Measurements from ENCODE around the gene TUBGCP2.
A peak's percentile ranks its signal among the peaks of the same experiment; 100 is the strongest.
"Not testable (repeated sequence)": the region's sequence is repeated elsewhere in the genome, so short reads cannot be mapped to it uniquely, and the experiment has no call there.

Gene TUBGCP2

DNA sequence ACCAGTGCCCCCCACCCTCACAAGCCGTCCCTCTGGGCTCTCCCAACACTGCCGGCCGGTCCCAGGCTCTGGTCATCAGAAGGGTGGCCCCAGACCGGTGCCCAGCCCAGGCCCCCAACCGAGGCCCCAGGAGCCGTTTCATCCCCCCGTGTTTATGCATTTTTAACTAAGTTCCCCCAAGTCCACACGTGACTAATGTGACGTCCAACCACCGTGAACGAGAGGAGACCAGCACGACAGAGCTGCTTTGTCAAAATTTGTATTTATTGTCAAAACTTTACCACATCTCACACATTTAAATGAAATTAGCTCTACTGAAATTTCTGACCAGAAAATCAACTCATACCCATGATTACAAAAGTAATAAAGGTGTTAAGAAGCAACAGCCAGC lies 62.4 kb downstream of the TUBGCP2 start:
- DNase-seq (ENCODE audit: low spot score): no peak

DNA sequence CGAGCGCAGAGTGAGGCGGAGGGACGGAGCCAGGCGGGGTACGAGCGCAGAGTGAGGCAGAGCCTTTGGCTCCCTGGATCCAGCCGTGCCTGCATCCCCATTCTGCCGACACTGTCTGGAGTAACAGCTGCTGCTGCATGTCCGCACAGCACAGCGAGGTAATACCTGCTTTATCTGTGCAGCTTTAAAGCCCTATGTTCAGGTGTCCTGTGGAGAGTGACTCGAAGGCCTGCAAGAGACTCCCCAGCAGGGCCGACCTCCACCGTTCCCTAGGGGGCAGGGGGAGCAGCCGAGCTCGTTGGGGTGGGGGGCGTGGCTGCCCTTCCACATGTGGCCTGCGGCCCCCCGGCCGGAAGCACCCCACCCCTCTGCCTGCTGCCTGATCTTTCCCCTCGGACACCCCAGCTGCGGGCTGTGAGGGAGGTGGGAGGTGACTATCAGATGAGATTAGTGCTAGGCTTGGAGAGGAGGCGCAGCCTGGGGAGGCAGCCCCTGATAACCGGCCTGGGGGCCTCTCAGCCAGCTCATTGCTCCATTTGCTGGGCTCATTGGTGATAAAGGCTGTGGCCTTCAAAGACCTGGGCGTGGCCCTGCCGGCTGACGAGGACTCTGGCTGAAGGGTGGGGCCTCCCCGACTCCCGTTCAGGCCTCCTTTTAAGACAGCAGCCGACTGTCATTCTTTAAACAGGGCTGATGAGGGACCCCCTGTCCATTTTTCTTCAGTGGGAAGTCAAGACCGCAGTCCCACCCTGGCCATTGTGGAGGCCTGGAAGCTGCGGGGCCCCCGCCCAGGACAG lies 63.0 kb downstream of the TUBGCP2 start:
- no peak for DNase-seq (ENCODE audit: low spot score)

GRCh38 chr10:133243593-133243992 lies 65.1 kb downstream of the TUBGCP2 start:
- no peak for DNase-seq (ENCODE audit: low spot score)

DNA sequence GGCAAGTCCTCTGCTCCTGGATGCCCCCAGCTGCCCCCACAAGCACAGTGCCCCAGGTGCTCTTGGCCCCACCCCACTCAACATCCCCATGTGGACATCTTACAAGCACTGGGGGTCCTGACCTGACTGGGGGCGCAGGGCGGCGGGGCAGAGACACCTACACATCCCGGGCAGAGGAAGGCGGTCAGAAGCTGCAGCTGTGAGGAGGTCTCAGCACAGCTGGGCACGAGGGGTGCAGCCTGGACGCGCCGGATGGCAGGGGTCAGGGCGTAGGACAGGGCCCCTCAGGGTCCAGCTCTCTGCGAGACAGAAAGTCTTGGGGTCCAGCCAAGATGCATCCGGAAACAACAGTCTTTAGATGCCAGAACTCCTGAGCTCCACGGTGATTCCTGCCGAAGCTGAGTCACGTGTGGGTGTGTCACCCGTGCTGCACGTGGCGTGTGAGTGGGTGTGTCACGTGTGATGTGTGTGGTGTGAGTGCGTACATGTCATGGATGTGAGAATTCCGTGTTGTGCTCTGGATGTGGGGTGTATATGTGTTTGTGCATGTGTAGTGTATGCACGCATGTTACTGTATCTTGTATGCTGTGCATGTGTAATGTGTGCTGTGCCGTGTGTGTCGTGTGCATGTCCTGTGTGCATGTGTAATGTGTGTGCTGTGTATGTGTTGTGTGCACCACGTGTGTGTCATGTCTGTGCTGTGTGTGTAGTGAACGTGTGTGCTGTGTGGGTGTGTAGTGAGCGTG lies 65.9 kb downstream of the TUBGCP2 start:
- DNase-seq (ENCODE audit: low spot score): no peak

DNA sequence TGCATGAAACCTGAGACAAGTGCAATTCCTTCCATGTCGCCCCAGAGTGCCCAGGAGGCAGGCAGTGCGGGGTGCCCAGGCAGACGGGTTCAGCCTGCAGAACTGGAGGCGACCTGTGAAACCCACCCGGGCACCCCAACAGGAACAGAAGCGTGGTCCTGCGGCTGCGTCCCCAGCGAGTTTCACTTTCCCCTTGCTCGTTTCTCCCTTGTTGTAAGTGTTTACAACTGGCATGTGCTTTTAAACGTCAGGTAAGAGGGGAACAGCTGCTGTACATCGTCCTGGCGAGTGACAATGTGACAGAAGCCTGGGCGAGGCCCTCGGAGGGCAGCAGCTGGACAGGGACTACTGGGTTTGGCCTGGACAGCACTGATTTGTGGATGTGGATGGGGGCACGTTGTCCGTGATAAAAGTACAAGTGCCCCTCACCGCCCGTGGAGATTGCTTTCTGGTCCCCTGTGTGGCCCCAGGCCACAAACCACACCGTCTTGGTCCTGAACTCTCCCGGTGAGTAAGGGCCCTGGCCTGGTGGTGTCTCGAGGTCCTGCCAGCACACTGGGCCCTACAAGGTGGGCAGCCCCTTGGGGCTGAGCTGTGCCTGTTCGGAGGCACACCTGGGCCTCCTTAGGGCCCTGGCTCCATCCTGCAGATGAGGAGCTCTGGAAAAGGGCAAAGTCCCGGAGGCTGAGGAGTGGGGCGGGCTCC lies 67.0 kb downstream of the TUBGCP2 start:
- DNase-seq (ENCODE audit: low spot score): peak; percentile 13

GRCh38 chr10:133239990-133240389 lies 68.7 kb downstream of the TUBGCP2 start:
- no peak for DNase-seq (ENCODE audit: low spot score)

DNA sequence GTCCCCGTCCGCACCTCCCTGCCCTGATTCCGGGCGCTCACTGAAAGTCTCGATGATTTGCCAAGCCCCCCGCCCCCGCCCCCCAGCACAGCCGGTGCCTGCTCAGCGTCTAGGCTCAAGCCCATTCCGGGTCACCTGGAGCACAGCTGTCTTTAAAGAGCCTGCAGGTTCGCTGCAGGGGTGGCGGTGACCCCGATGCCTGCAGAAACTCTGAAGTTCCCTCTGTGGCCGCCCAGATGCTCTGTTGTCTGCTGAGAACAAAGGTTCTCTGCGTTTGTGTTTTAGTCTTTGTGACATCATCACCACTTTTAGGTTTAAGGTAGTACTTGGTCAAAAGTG lies 70.2 kb downstream of the TUBGCP2 start:
- no peak for DNase-seq (ENCODE audit: low spot score)

- DNase-seq (ENCODE audit: low spot score): no peak
Observed at GRCh38 chr10:133237588-133238465, 70.8 kb downstream of the TUBGCP2 start, which contains the start of gene VENTX. Gene VENTX, plus strand, starts transcription at chr10:133237855. Its CDS starts 60 bp downstream, at chr10:133237915.

DNA sequence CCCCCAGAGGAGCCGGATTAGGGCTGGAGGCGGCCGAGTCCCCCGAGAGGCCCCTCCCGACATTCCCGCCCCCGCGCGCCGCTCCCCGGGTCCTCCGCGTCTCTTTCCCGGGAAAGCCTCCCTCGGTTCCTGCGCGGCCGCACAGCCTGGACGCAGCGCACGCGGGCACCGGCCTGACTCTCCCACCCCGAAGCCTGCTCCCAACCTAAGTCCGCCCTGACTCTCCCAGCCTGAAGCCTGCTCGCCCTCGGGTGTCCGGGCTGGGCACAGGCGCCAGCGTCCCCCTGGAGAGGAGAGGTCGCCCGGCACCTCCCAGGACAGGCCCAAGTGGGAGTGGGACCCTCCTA lies 71.5 kb downstream of the TUBGCP2 start:
- no peak for DNase-seq (ENCODE audit: low spot score)

DNA sequence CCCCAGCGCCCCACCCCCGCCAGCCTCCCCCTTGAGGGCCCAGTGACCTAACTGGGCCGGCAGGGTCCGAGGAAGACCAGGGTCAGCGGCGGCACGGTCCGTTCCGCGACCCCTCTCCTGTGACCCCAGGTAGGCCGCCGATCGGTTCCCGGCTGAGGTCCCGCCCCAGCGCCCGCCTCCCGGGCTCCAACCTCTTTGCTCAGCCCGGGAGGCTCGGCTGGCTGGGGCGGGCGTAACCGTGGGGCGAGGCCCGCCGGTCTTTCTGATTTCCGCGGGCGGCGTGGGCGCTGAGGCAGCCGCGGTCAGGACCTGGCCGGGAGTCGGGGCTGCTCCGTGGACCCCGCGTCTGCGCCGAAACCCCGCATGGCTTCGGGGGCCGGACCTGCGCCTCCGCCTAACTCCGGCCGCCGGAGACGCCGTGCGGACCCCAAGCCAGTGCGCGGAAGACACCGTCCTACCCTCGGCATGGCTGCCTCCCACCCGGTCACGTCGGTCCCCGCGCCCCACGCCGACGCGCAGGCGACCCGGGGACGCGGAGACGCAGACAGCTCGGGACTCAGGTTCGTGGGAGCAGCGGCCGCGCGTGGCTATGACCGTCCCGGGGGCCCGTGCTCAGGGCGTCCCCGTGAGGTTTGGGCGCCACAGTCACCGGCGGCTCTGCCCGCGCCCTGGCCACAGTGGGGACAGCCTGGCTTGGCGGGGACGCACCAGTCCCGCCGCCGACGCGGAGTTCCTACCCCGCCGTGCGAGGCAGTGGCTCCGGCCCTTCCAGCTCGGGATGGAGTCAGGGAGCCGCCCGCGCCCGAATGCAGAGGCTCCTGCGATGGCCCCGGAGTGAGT lies 72.1 kb downstream of the TUBGCP2 start:
- DNase-seq (ENCODE audit: low spot score): no peak

DNA sequence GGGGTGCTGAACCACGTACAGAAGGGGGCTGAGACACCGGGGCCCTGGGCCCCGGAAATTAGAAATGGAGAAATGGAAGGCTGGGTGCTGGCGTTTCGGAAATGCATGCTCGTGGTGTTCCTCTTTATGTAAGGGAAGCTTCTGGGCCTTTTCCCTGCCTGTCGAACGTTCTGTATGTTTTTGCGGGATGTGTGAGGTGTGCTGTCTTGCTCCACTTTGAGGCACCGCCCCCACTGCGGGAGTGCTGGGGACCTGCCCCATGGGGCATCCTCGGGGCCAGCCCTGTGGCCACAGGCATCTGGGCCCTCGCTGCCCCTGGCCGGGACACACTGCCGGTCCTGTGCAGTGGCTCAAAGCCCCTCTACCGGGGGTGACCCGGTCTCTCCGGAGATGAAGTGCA lies 72.7 kb downstream of the TUBGCP2 start:
- DNase-seq (ENCODE audit: low spot score): no peak

- DNase-seq (ENCODE audit: low spot score): no peak
Observed at GRCh38 chr10:133235265-133235855, 73.3 kb downstream of the TUBGCP2 start.

GRCh38 chr10:133234796-133235195 lies 73.9 kb downstream of the TUBGCP2 start:
- DNase-seq (ENCODE audit: low spot score): not testable (repeated sequence)

DNA sequence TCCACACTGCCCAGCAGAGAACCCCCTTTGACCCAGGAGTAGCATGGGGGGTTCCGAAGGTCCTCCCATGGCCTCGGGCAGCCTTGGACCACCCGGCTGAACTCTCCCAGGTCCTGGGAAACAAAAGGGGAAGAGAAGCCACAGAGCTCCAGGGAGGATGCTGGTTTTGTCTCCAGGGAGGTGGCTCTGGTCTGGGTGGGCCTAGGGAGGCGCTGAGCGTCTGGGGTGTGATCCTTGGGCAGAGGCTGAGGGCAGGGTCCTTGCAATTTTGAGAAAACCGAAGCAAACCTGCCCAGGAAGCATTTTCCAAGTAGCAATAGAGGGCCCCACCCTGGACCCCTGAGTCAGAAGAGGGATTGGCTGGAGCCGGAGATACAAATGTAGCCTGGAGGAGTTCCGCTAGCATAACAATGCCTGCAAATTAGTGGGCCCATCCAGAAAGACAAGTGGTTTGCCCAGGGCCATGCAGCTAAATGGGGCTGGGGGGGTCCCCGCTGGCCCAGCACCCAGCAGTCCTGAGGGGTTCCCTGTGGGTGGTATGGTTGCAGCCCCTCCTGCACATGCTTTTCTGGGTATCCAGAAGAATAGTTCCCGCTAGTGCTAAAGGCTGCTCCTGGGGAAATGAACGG lies 76.6 kb downstream of the TUBGCP2 start:
- DNase-seq (ENCODE audit: low spot score): no peak

- no peak for DNase-seq (ENCODE audit: low spot score)
Observed at GRCh38 chr10:133231244-133231945, 77.3 kb downstream of the TUBGCP2 start.

DNA sequence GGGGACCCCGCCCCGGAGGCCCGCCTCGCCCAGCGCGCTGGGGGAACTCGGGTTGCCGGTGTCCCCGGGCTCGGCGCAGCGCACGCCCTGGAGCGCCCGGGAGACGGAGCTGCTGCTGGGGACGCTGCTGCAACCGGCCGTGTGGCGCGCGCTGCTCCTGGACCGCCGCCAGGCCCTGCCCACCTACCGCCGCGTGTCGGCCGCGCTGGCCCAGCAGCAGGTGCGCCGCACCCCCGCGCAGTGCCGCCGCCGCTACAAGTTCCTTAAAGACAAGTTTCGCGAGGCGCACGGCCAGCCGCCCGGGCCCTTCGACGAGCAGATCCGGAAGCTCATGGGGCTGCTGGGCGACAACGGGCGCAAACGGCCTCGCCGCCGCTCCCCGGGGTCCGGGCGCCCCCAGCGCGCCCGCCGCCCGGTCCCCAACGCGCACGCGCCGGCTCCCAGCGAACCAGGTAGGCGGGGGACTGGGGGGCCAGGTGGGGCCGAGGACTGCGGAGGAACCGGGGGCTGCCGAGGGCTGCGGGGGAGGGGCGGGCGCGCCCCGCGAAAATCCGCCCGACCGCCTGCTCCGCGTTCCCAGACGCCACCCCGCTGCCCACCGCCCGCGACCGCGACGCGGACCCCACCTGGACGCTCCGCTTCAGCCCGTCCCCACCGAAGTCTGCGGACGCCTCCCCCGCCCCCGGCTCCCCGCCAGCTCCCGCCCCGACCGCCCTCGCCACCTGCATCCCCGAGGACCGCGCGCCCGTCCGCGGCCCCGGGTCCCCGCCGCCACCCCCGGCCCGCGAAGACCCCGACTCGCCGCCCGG lies 78.1 kb downstream of the TUBGCP2 start:
- no peak for DNase-seq (ENCODE audit: low spot score)

DNA sequence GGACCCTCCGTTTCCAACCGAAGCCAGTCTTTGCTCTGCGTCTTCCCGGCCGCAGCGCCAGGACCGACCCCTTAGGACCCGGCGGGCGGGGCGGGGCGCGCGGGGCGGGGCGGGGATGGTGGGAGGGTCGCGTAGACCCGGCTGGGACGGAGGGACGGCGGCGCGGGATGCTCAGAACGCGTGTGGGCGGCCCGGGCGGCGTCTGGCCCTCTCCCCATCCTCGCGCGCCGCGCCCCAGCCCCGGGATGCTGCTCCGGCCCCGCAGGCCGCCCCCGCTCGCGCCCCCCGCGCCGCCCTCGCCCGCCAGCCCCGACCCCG lies 78.7 kb downstream of the TUBGCP2 start, which contains the start of gene UTF1:
UTF1 (plus strand) TSS at position 174 of the 318 bp plus-strand sequence; CDS start at position 246, 72 bp downstream.
- no peak for DNase-seq (ENCODE audit: low spot score)

DNA sequence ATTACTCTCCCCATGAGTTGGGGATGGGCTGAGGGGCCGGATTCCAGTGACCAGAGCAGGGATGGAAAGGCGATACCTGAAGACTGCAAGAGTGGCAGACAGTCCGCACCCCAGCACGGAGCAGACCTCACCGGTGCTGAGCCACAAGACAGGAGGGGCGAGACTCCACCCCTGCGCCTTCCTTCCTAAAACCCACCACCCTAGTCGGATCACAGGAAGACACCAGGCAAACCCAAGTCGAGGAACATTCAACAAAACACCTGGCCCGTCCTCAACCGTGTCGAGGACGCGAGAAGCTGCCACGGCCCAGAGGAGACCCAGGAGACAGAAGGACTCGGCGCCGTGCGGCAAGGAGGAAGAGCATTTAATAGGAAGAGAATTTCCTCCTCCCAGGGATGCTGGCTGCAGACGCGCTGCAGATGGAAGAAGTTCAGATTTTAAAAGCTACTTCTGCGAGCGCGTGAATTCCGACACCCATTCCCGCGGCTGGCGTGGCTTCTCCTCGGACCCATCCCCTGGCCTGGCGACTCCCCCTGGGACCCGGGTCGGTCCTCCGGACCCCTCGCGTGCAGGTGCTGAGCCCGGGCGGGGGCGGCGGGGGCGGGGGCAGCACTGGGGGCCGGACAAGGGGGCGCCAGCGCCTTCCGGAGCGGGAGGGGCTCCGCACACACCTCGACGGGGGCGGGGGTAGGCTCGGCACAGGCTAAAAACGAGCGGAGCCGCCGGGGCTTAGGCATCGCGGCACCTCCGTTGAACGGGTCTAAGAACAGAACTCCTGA lies 79.2 kb downstream of the TUBGCP2 start:
- DNase-seq (ENCODE audit: low spot score): no peak

Measured in CD4-positive, alpha-beta T cell treated with Interleukin-2 at 100 ng/mL for 4 hours (primary cell).